GM23248 (cell line): ENCODE measurements around the gene CIDEB. TPM values are rescaled to one million over a fixed set of nuclear protein-coding genes. Genes with fewer than 3 reads are reported as not detected.
"Not testable (repeated sequence)": the region's sequence is repeated elsewhere in the genome, so short reads cannot be mapped to it uniquely, and the experiment has no call there.

Source experiments
- DNase-seq: peaks from one replicate; pipeline ENCODE4 v3.0.0-alpha.2; 2015
- H2AFZ ChIP-seq: fragments of 200-600 bp; sonication (generic); 2 replicates; pipeline ENCODE4 v1.6.1; 2016; ENCODE audit warnings: antibody characterized with exemption
- H3F3A ChIP-seq: fragments of 200-600 bp; sonication (generic); 2 replicates; pipeline ENCODE4 v1.6.1; 2016; ENCODE audit warnings: mild to moderate bottlenecking, antibody characterized with exemption, mixed run types; ENCODE audit not compliant: insufficient read depth
- H3K27ac ChIP-seq: fragments of 200-600 bp; sonication (generic); 2 replicates; pipeline ENCODE4 v1.5.1; 2016; ENCODE audit warnings: mild to moderate bottlenecking
- H3K27me3 ChIP-seq: fragments of 200-600 bp; sonication (generic); replicated peaks from 2 replicates; pipeline ENCODE4 v1.6.1; 2016; ENCODE audit warnings: mild to moderate bottlenecking; ENCODE audit not compliant: insufficient read depth
- H3K36me3 ChIP-seq: fragments of 200-600 bp; sonication (generic); 2 replicates; pipeline ENCODE4 v1.6.1; 2016; ENCODE audit warnings: low read depth, mild to moderate bottlenecking
- H3K4me1 ChIP-seq: fragments of 200-600 bp; sonication (generic); 2 replicates; pipeline ENCODE4 v1.6.1; 2016; ENCODE audit warnings: mild to moderate bottlenecking; ENCODE audit not compliant: insufficient read depth
- H3K4me2 ChIP-seq: fragments of 200-600 bp; sonication (generic); one replicate; pipeline ENCODE4 v1.6.1; 2016; ENCODE audit warnings: mild to moderate bottlenecking; ENCODE audit not compliant: unreplicated experiment
- H3K4me3 ChIP-seq: fragments of 200-600 bp; sonication (generic); 2 replicates; pipeline ENCODE4 v1.5.1; 2016; ENCODE audit warnings: mild to moderate bottlenecking
- H3K79me2 ChIP-seq: fragments of 200-600 bp; sonication (generic); 2 replicates; pipeline ENCODE4 v1.6.1; 2016; ENCODE audit warnings: mild to moderate bottlenecking; ENCODE audit not compliant: insufficient read depth
- H3K9ac ChIP-seq: fragments of 200-600 bp; sonication (generic); 2 replicates; pipeline ENCODE4 v1.6.1; 2016; ENCODE audit warnings: mild to moderate bottlenecking
- H3K9me2 ChIP-seq: fragments of 200-600 bp; sonication (generic); 2 replicates; pipeline ENCODE4 v1.6.1; 2016; ENCODE audit warnings: mixed run types, mild to moderate bottlenecking, moderate library complexity; ENCODE audit not compliant: insufficient read depth
- H3K9me3 ChIP-seq: fragments of 200-600 bp; sonication (generic); one replicate; pipeline ENCODE4 v1.6.1; 2017; ENCODE audit warnings: low read depth
- H4K20me1 ChIP-seq: fragments of 200-600 bp; sonication (generic); 2 replicates; pipeline ENCODE4 v1.6.0; 2016; ENCODE audit not compliant: insufficient read depth
- EZH2 ChIP-seq: fragments of 200-600 bp; sonication (generic); IDR thresholded peaks from 2 replicates; pipeline ENCODE4 v1.6.1; 2018; ENCODE audit warnings: antibody characterized with exemption, mild to moderate bottlenecking; ENCODE audit not compliant: insufficient read depth, poor library complexity, severe bottlenecking
- EZH2phosphoT487 ChIP-seq: fragments of 200-600 bp; sonication (generic); IDR thresholded peaks from 2 replicates; pipeline ENCODE4 v1.6.1; 2018; ENCODE audit warnings: antibody characterized with exemption, moderate library complexity, mild to moderate bottlenecking, low read depth; ENCODE audit not compliant: insufficient read depth
- WGBS, 2 experiments: methylation state at CpG; one replicate each; pipeline ENCODE4 v1.1.6; 2015 to 2017; ENCODE audit warnings: low lambda C conversion rate in 2 of 2, low coverage in 1 of 2; ENCODE audit errors: missing lambda C conversion rate in 2 of 2; 5-methylcytosine and 5-hydroxymethylcytosine counted together
- in situ Hi-C: fragments of 300-500 bp; cut with MboI; formaldehyde crosslinking; loops from 2 replicates; pipeline ENCODE4 v1.15.0; 2020
- polyA plus RNA-seq: library from polyadenylated mRNA; unstranded; fragments of >200 nt; fragmentation: Nextera tagmentation; extraction: Ambion mirVana; gene quantifications from 2 replicates; pipeline ENCODE4 v1.2.1, GENCODE V29; 2016
- total RNA-seq: library from RNA; depleted of rRNA; stranded (reverse); fragments of >200 nt; shearing (Covaris generic); gene quantifications from 2 replicates; pipeline ENCODE4 v1.2.3, GENCODE V29; 2014; rRNA removed

The CIDEB gene, protein sequence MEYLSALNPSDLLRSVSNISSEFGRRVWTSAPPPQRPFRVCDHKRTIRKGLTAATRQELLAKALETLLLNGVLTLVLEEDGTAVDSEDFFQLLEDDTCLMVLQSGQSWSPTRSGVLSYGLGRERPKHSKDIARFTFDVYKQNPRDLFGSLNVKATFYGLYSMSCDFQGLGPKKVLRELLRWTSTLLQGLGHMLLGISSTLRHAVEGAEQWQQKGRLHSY
- 0.51 and 2.1 TPM in 2 replicates for total RNA-seq
- 1.2 TPM in 2 replicates for polyA plus RNA-seq

DNA sequence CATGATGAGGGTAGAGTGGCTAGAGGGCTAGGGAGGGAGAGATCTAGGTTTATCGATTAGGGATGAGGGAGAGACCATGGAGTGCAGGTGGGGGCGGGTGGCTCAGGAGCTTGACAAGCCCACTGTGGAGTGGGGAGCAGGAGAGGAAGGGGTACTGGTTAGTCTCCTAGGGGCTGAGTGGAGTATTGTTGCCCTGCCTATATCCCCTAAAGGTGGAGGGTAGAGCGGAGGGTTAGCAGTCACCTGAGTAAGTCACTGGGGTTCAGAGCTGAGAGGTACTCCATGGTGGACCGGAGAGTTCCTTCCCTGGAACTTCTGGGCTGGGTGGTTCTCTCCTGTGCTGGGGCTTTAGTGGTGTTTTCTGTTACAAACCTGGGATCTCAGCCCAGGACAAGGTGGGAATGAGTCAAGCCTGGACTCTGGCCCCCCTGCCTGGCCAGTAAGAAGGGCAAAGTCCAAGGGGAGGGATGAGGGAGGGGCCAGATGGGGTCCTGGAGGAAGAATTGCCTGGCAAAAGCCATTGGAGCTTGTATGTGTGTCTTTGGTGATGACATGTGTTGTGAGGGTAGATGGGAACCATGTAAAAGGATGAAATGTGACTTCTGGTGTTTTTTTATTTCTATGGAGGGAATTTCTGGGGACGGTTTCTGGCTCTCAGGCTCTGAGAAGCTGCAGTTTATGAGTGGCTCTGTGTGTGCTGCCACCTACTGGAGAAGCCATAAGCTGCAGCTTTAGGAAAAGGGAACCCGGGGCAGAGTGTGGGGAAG, at the start of gene CIDEB:
Gene CIDEB, minus strand, starts transcription at position 403 of the 767 bp plus-strand sequence. Its CDS starts 119 bp downstream, at position 284.
- no peak within 1 kb of the TSS for H2AFZ ChIP-seq
- no peaks in the 10 kb centered on the region for H3K27me3 ChIP-seq
- WGBS, 2 experiments = 61 to 66% methylated on average over 6 of the region's 6 CpGs

DNA sequence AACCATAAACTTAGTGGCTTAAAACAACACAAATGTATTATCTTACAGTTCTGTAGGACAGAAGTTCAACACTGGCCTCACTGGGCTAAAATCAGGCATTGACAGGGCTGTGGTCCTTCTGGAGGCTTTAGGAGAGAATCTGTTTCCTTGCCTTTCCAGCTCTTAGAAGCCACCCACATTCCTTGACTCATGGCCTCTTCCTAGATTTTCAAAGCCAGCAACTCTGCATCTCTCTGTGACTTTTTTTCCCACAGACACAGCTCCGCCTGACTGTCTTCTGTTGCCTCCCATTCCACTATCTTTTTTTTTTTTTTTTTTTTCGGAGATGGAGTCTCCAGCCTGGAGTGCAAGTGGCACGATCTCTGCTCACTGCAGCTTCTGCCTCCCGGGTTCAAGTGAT, 48.4 kb upstream of the CIDEB start:
- Histone ChIP-seq H3K9ac (no peak overlapping the region), H3K4me3 (no peak overlapping the region), H2AFZ (no peak overlapping the region), H3K27me3 (no peaks in the 10 kb centered on the region), H3K4me2 (no peak overlapping the region), H3K79me2 (no peaks in the 10 kb centered on the region), H3K9me3 (no peaks in the 10 kb centered on the region), H3K4me1 (peaks cover 27% of the 10 kb centered on the region), H3K36me3 (no peaks in the 10 kb centered on the region), H3K9me2 (no peaks in the 10 kb centered on the region), H4K20me1 (no peaks in the 10 kb centered on the region), H3K27ac (no peak overlapping the region), H3F3A (peaks cover 21% of the 10 kb centered on the region)
- no peak for TF ChIP-seq EZH2phosphoT487
- TF ChIP-seq EZH2 = no peak
- in situ Hi-C loops = no loop called here
- whole genome bisulfite sequencing, 2 experiments = 52 to 67% methylated on average over 3 to 4 of the region's 4 CpGs
- DNase-seq = no peak

More for the DNA sequence above, at the start of gene CIDEB:
- no peak within 1 kb of the TSS for H3K9ac ChIP-seq
- H3F3A ChIP-seq = peaks cover 8% of the 10 kb centered on the region; the same call in 1 of the 2 replicates
- peaks cover 15% of the 10 kb centered on the region for H3K4me1 ChIP-seq
- H3K4me2 ChIP-seq = no peak within 1 kb of the TSS
- TF ChIP-seq EZH2phosphoT487 = no peak
- no peak for TF ChIP-seq EZH2
- H4K20me1 ChIP-seq = no peaks in the 10 kb centered on the region
- H3K9me2 ChIP-seq = no peaks in the 10 kb centered on the region
- peak; percentile 75 for DNase-seq
- H3K36me3 ChIP-seq = peaks cover 10% of the 10 kb centered on the region; the same call in 1 of the 2 replicates
- H3K4me3 ChIP-seq = no peak within 1 kb of the TSS
- no peak within 1 kb of the TSS for H3K27ac ChIP-seq
- H3K79me2 ChIP-seq = no peaks in the 10 kb centered on the region
- H3K9me3 ChIP-seq = no peaks in the 10 kb centered on the region
- in situ Hi-C loops = no loop called here

DNA sequence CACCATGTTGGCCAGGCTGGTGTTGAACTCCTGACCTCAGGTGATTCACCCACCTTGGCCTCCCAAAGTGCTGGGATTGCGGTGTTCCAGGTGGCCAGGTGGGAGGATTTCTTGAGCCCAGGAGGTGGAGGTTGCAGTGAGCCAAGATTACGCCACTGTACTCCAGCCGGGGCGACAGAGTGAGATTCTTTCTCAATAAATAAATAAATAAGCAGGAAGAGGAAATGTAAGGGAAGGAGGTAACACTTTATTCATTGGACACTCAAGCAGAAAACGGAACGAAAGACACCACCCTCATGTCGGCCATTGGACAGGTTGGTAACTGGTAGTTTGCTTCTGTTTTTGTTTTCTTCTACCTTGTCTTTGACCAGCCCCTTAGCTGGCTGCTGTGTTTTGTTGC, 47.2 kb upstream of the CIDEB start:
- Histone ChIP-seq H3K9me3 (no peaks in the 10 kb centered on the region), H2AFZ (no peak overlapping the region), H3K36me3 (no peaks in the 10 kb centered on the region), H3K27ac (peak overlapping the region; percentile 68), H3K9me2 (no peaks in the 10 kb centered on the region), H3K27me3 (no peaks in the 10 kb centered on the region), H3F3A (peaks cover 24% of the 10 kb centered on the region), H4K20me1 (no peaks in the 10 kb centered on the region), H3K4me2 (no peak overlapping the region), H3K4me3 (no peak overlapping the region), H3K9ac (no peak overlapping the region), H3K4me1 (peaks cover 25% of the 10 kb centered on the region), H3K79me2 (no peaks in the 10 kb centered on the region)
- in situ Hi-C loops = no loop called here
- 94 to 95% methylated on average over 7 of the region's 7 CpGs for WGBS, 2 experiments
- no peak for TF ChIP-seq EZH2phosphoT487
- TF ChIP-seq EZH2 = no peak
- no peak for DNase-seq

DNA sequence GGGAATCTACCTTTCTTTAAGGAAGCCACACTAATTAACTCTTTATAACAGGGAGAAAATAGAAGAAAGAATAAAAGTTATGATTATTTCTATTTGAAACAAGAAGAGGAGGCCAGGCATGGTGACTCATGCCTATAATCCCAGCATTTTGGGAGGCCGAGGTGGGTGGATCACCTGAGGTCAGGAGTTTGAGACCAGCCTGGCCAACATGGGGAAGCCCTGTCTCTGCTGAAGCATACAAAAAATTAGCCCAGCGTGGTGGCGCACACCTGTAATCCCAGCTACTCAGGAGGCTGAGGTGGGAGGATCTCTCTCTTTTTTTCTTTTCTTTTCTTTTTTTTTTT, 46.7 kb upstream of the CIDEB start:
- DNase-seq, H2AFZ ChIP-seq, H3K36me3 ChIP-seq, H3K79me2 ChIP-seq, in situ Hi-C loops, H4K20me1 ChIP-seq, H3K9me2 ChIP-seq, H3K4me3 ChIP-seq, H3K27me3 ChIP-seq, H3K9me3 ChIP-seq: not testable (repeated sequence)
- Histone ChIP-seq H3K27ac (peak overlapping the region; percentile 68), H3K9ac (peak overlapping the region; percentile 2; the same call in 1 of the 2 replicates), H3K4me1 (peaks cover 25% of the 10 kb centered on the region), H3F3A (peaks cover 24% of the 10 kb centered on the region), H3K4me2 (peak overlapping the region; percentile 38)
- 53 to 68% methylated on average over 3 of the region's 3 CpGs for WGBS, 2 experiments
